ENCODE data around the gene SRPRB. TPM values are rescaled to one million over a fixed set of nuclear protein-coding genes. Genes with fewer than 3 reads are reported as not detected.
A peak's percentile ranks its signal among the peaks of the same experiment; 100 is the strongest.

The SRPRB gene
- polyA plus RNA-seq, 4 donors: 7.6 to 55.3 (median 31.7) TPM

DNA sequence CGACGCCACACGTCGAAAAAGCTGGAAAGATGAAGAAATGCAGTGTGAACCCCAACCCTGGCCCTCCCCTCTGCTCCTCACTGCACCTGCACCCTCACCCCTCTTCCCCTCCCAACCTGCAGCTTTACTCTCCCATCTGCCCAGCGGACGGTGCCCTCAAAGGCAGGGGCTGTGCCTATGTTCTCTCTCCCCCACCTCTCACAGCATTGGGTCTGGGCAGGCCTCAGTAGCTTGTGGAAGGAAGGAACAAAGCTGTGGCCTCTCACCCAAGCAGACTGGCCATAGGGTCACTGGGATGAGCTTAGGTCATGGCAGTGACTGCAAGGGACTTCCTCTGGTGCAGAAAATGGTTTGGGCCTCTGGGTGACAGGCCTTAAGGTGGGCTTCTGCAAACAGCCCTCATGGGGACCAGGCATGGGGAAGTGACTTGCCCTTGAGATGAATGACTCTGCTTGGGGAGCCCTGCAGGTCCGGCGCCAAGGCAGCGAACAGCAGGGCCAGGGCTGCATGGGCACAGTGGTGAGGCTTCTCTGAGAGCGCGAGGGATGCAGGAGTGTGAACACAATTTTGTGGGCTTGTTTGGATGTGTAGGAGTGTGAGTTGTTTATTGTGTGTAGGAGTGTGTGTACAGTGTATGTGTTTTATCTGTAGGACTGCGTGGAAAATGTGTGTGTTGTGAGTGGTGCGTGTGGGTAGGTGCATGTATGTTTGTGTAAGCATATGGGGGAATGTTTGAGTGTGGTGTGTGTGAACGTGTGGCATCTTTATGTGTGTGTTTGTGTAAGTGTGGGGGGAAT, 29.2 kb downstream of the SRPRB start:
- Histone ChIP-seq H3K4me1 (ENCODE audit: control insufficient read depth in 3 of 3, insufficient read depth in 2 of 3, low read depth in 1 of 3, low read length in 2 of 3) (no peaks in the 10 kb centered on the region), H3K27me3 (ENCODE audit: control insufficient read depth in 3 of 3, insufficient read depth in 3 of 3, low read length in 3 of 3) (no peaks in the 10 kb centered on the region), H3K27ac (ENCODE audit: low read depth in 1 of 3, low read length in 2 of 3) (no peak overlapping the region), H3K4me3 (ENCODE audit: low read depth in 1 of 3, low read length in 3 of 3) (no peak overlapping the region), H3K36me3 (ENCODE audit: control insufficient read depth in 3 of 3, insufficient read depth in 2 of 3, low read depth in 1 of 3, low read length in 3 of 3) (no peaks in the 10 kb centered on the region), H3K9me3 (ENCODE audit: control insufficient read depth in 2 of 2, insufficient read depth in 1 of 2, low read depth in 1 of 2, low read length in 1 of 2) (no peaks in the 10 kb centered on the region)
- DNase-seq (no peak), FAIRE-seq (no peak)
- 90 to 94% (median 92%) methylated on average over 14 of the region's 14 CpGs for WGBS, 3 donors

DNA sequence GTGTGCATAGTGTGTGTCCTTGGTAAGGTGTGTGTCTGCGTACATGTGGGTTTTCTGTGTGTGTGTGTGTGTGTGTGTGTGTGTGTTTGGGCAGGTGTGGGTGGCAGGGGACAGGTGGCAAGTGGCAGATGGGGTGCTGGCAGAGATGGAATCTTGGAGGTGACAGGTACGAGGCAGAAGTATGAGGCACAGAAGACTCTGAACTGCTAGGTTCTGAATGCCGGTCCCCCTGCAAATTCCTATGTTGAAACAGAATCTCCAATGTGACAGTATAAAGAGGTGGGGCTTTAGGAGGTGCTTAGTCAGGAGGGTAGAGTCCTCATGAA, 29.8 kb downstream of the SRPRB start:
- DNase-seq: peak in 1 of 2 donors; percentile 6
- H3K27ac ChIP-seq (ENCODE audit: low read depth in 1 of 3, low read length in 2 of 3): no peak overlapping the region
- H3K4me3 ChIP-seq (ENCODE audit: low read depth in 1 of 3, low read length in 3 of 3): no peak overlapping the region
- 77 to 91% (median 80%) methylated on average over 3 of the region's 3 CpGs for WGBS, 3 donors
- H3K4me1 ChIP-seq (ENCODE audit: control insufficient read depth in 3 of 3, insufficient read depth in 2 of 3, low read depth in 1 of 3, low read length in 2 of 3): no peaks in the 10 kb centered on the region
- H3K27me3 ChIP-seq (ENCODE audit: control insufficient read depth in 3 of 3, insufficient read depth in 3 of 3, low read length in 3 of 3): no peaks in the 10 kb centered on the region
- H3K36me3 ChIP-seq (ENCODE audit: control insufficient read depth in 3 of 3, insufficient read depth in 2 of 3, low read depth in 1 of 3, low read length in 3 of 3): no peaks in the 10 kb centered on the region
- no peaks in the 10 kb centered on the region for H3K9me3 ChIP-seq (ENCODE audit: control insufficient read depth in 2 of 2, insufficient read depth in 1 of 2, low read depth in 1 of 2, low read length in 1 of 2)
- no peak for FAIRE-seq

DNA sequence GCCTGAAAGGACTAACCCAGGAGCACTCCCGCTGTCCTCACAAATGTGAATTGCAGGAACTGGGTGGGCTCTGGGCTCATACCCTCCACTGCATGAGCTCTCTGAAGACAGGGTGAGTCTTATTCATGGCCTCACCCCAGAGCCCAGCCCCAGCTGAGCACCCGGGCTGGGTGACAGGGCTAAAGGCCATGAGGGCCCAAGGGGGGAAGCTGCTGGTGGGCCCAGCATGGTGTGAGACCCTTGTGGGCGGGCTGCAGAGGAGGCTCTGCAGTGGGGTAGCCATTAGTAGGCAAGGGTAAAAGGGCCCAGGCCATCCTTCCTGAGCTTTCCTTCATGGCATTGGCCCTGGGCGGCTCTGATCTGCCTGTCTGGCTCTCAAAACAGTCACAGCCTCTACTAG, 30.3 kb downstream of the SRPRB start:
- Histone ChIP-seq H3K9me3 (ENCODE audit: control insufficient read depth in 2 of 2, insufficient read depth in 1 of 2, low read depth in 1 of 2, low read length in 1 of 2) (no peaks in the 10 kb centered on the region), H3K27me3 (ENCODE audit: control insufficient read depth in 3 of 3, insufficient read depth in 3 of 3, low read length in 3 of 3) (no peaks in the 10 kb centered on the region), H3K36me3 (ENCODE audit: control insufficient read depth in 3 of 3, insufficient read depth in 2 of 3, low read depth in 1 of 3, low read length in 3 of 3) (no peaks in the 10 kb centered on the region), H3K4me1 (ENCODE audit: control insufficient read depth in 3 of 3, insufficient read depth in 2 of 3, low read depth in 1 of 3, low read length in 2 of 3) (no peaks in the 10 kb centered on the region), H3K27ac (ENCODE audit: low read depth in 1 of 3, low read length in 2 of 3) (no peak overlapping the region), H3K4me3 (ENCODE audit: low read depth in 1 of 3, low read length in 3 of 3) (no peak overlapping the region)
- DNase-seq (no peak), FAIRE-seq (no peak)
- WGBS, 3 donors: 75 to 90% (median 77%) methylated on average over 4 of the region's 4 CpGs

DNA sequence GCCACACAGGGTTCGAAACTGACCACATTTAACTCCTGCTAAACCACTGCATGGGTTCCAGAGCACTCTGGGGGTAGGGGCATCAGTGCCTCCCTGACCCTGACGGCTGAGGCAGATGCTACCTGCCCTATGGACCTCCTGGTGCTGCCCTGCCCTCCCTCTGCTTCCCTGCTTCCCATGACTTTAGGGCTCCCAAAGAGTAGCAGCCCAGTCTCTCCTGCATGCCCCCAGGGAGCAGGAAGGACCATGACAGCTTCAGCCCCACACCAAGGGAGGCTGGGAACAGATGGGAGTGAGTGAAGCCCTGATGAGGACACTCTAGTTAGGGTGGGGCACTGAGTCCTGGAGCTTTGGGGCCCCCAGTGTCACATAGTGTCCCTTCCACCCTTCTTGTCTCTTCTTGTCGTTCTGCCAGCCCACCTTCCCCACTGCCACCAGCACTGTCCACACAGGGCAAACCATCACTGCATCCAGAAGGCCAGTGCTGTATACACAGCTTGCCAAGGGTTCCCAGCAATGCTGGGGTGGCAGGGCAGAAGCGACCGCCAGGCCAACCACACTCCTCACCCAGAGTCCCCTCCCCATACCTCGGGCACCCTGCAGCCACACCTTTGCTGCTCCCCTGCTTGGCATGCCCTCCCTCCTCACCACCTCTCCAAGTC, 31.0 kb downstream of the SRPRB start:
- Histone ChIP-seq H3K4me1 (ENCODE audit: control insufficient read depth in 3 of 3, insufficient read depth in 2 of 3, low read depth in 1 of 3, low read length in 2 of 3) (no peaks in the 10 kb centered on the region), H3K27me3 (ENCODE audit: control insufficient read depth in 3 of 3, insufficient read depth in 3 of 3, low read length in 3 of 3) (no peaks in the 10 kb centered on the region), H3K9me3 (ENCODE audit: control insufficient read depth in 2 of 2, insufficient read depth in 1 of 2, low read depth in 1 of 2, low read length in 1 of 2) (no peaks in the 10 kb centered on the region), H3K4me3 (ENCODE audit: low read depth in 1 of 3, low read length in 3 of 3) (no peak overlapping the region), H3K36me3 (ENCODE audit: control insufficient read depth in 3 of 3, insufficient read depth in 2 of 3, low read depth in 1 of 3, low read length in 3 of 3) (no peaks in the 10 kb centered on the region), H3K27ac (ENCODE audit: low read depth in 1 of 3, low read length in 2 of 3) (no peak overlapping the region)
- 63 to 80% (median 65%) methylated on average over 6 of the region's 6 CpGs for WGBS, 3 donors
- no peak for FAIRE-seq
- DNase-seq: no peak

DNA sequence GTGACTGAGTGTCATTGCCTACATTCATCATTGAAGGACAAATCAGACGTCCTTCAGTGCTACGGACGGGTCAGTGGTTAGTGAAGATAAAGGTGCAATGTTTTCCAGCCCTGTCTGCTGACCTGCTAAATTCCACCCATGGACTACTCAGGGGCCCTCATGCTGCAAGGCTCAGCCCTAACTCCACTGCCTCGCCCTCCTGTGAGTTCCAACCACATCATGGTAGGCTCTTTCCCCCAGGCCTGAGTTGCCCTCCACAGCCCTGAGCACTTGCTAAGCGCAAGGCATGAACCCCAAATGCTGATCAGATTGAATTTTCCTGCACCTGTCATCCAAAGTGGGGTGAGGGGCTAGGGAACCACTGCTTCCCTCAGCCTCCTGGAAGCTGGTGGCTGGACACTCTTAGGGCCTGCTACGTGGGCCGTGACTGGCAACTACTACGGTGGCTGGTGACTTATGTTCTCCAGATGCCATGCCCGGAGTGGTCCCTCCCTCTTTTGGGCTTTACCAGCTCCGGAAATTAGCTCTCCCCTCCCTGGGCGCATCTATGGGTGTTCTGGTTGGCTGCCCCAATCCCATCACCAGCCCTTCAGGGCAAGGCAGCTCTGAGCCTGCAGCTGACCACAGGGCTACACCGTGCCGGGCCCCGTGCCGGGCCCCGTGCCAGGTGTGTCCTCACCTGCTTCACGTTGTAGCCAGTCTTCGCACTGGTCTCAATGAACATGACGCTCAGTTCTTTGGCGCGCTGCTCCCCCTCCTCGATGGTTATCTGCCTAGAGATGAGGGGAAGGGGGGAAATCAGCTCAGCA, 32.1 kb downstream of the SRPRB start:
- DNase-seq (no peak), FAIRE-seq (no peak)
- Histone ChIP-seq H3K36me3 (ENCODE audit: control insufficient read depth in 3 of 3, insufficient read depth in 2 of 3, low read depth in 1 of 3, low read length in 3 of 3) (no peaks in the 10 kb centered on the region), H3K4me1 (ENCODE audit: control insufficient read depth in 3 of 3, insufficient read depth in 2 of 3, low read depth in 1 of 3, low read length in 2 of 3) (no peaks in the 10 kb centered on the region), H3K9me3 (ENCODE audit: control insufficient read depth in 2 of 2, insufficient read depth in 1 of 2, low read depth in 1 of 2, low read length in 1 of 2) (no peaks in the 10 kb centered on the region), H3K27me3 (ENCODE audit: control insufficient read depth in 3 of 3, insufficient read depth in 3 of 3, low read length in 3 of 3) (no peaks in the 10 kb centered on the region), H3K4me3 (ENCODE audit: low read depth in 1 of 3, low read length in 3 of 3) (no peak overlapping the region), H3K27ac (ENCODE audit: low read depth in 1 of 3, low read length in 2 of 3) (no peak overlapping the region)
- WGBS, 3 donors: 88 to 92% (median 91%) methylated on average over 22 of the region's 22 CpGs

DNA sequence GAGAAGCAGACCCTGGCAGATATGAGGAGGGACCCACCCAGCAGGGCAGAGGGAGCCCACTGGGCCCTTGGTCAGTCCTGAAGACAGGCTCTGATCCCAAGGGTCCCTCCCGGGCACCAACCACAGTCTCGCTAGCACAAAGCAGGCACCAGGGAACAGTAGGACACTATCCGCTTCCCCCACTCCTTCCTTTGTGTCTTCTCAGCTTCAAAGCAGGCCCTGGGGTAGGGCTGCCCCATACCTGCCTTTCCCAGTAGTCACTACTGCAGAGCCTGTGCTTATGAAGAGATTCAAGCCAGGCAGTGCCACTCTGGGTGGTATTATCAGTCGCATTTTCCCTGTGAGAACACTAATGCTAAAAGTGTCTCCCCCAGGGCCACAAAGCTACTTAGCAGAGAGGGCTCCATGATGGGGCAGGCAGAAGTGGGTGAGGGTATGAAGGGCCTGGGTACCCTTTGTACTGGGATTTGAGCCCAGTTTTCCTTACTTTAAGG, 32.7 kb downstream of the SRPRB start:
- WGBS, 3 donors: 87 to 90% (median 87%) methylated on average over 4 of the region's 4 CpGs
- no peaks in the 10 kb centered on the region for H3K9me3 ChIP-seq (ENCODE audit: control insufficient read depth in 2 of 2, insufficient read depth in 1 of 2, low read depth in 1 of 2, low read length in 1 of 2)
- no peaks in the 10 kb centered on the region for H3K4me1 ChIP-seq (ENCODE audit: control insufficient read depth in 3 of 3, insufficient read depth in 2 of 3, low read depth in 1 of 3, low read length in 2 of 3)
- H3K4me3 ChIP-seq (ENCODE audit: low read depth in 1 of 3, low read length in 3 of 3): no peak overlapping the region
- H3K36me3 ChIP-seq (ENCODE audit: control insufficient read depth in 3 of 3, insufficient read depth in 2 of 3, low read depth in 1 of 3, low read length in 3 of 3): no peaks in the 10 kb centered on the region
- H3K27ac ChIP-seq (ENCODE audit: low read depth in 1 of 3, low read length in 2 of 3): no peak overlapping the region
- no peaks in the 10 kb centered on the region for H3K27me3 ChIP-seq (ENCODE audit: control insufficient read depth in 3 of 3, insufficient read depth in 3 of 3, low read length in 3 of 3)
- no peak for FAIRE-seq
- DNase-seq: no peak

DNA sequence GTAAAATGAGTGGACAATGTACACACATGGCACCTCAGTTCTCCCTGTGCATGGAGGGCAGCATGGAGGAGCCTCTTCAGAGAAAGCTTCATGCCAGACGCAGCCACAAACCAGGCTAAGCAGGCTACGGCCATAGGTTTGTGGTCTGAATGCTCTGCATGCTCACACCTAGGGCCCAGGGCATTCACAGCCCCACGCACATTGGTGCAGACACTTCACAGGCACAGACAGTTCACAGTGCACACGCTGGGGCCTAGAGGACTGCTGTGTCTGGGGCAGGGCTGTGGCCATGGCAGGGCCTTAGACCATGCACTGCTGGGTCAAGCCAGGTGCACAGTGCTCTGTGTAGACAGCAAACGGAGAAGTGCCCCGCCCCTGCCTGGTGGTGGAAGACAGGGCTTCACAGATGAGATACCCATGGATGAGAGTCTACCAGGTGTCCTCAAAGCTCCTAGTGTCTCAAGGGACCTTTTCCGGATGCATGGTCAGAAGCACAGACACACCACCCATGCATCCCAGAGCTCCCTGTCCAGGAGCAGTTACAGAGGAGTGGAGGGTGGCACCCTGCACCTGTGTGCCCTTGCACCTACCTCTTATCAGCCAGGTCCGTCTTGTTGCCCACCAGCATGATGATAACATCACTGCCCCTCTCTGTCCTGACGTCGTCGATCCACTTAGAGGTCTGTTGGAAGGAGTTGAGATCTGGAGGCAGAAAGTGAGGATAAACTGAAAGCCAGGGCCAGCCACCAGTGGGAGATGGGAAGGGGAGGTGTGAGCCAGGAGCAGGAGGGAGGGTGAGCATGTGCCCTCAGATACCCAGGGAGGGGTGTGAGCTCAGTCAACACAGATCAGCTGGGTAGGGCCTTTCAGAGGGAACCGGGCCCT, 33.5 kb downstream of the SRPRB start:
- 73 to 84% (median 80%) methylated on average over 12 of the region's 12 CpGs for WGBS, 3 donors
- Histone ChIP-seq H3K36me3 (ENCODE audit: control insufficient read depth in 3 of 3, insufficient read depth in 2 of 3, low read depth in 1 of 3, low read length in 3 of 3) (no peaks in the 10 kb centered on the region), H3K9me3 (ENCODE audit: control insufficient read depth in 2 of 2, insufficient read depth in 1 of 2, low read depth in 1 of 2, low read length in 1 of 2) (no peaks in the 10 kb centered on the region), H3K27ac (ENCODE audit: low read depth in 1 of 3, low read length in 2 of 3) (no peak overlapping the region), H3K4me3 (ENCODE audit: low read depth in 1 of 3, low read length in 3 of 3) (no peak overlapping the region), H3K27me3 (ENCODE audit: control insufficient read depth in 3 of 3, insufficient read depth in 3 of 3, low read length in 3 of 3) (no peaks in the 10 kb centered on the region), H3K4me1 (ENCODE audit: control insufficient read depth in 3 of 3, insufficient read depth in 2 of 3, low read depth in 1 of 3, low read length in 2 of 3) (no peaks in the 10 kb centered on the region)
- no peak for FAIRE-seq
- DNase-seq: no peak

Measured in small intestine (tissue), 7 donors.